Measurements from ENCODE around the gene ZNF79. TPM values are rescaled to one million over a fixed set of nuclear protein-coding genes. Genes with fewer than 3 reads are reported as not detected.

Gene ZNF79
- total and polyA plus RNA-seq, 9 of the 15 experiments (the other 6 are each of a cell fraction or from before 2014, with no cell fraction given), result 0.62 to 7.0 (median 4.1) TPM

GRCh38 chr9:127396253-127396807 is 27.9 kb upstream of the ZNF79 start (continued):
- TF ChIP-seq ZNF655 (CRISPR knock-in tag; IDR thresholded peaks at IDR 0.05), result no peak
- peak in 1 of 2 experiments; percentile 47; a peak in 1 of 3 replicates for TF ChIP-seq CBX3 (IDR thresholded peaks at IDR 0.05; ENCODE audit: borderline replicate concordance in 1 of 2, low read length in 2 of 2)
- TF ChIP-seq RCOR1 (IDR thresholded peaks at IDR 0.05; ENCODE audit: borderline replicate concordance in 1 of 2, low read depth in 2 of 2, low read length in 2 of 2), result no peak
- TF ChIP-seq KDM2B (CRISPR knock-in tag; IDR thresholded peaks at IDR 0.05), result peak; percentile 62; the same call in 1 of the 2 replicates
- TF ChIP-seq XRCC4 (IDR thresholded peaks at IDR 0.05; ENCODE audit: extremely low read depth, insufficient read depth, insufficient read length), result no peak
- no peak for TF ChIP-seq TFAM (CRISPR knock-in tag; conservative IDR thresholded peaks at IDR 0.05)
- 0 out of 2 replicates have a peak, but pooled peaks have one; percentile 32 for TF ChIP-seq E2F3 (CRISPR knock-in tag; IDR thresholded peaks at IDR 0.05)
- TF ChIP-seq RBBP5 (IDR thresholded peaks at IDR 0.05; ENCODE audit: borderline replicate concordance, insufficient read depth, low read length, poor library complexity, severe bottlenecking), result no peak
- TF ChIP-seq KLF6 (CRISPR knock-in tag; IDR thresholded peaks at IDR 0.05; ENCODE audit: borderline replicate concordance), result no peak
- no peak for TF ChIP-seq ZNF589 (CRISPR knock-in tag; IDR thresholded peaks at IDR 0.05; ENCODE audit: low read depth)
- TF ChIP-seq KLF13 (tag; IDR thresholded peaks at IDR 0.05; ENCODE audit: borderline replicate concordance, low read depth), result peak; percentile 62; the same call in 1 of the 2 replicates
- TF ChIP-seq SMC3 (conservative IDR thresholded peaks at IDR 0.05; ENCODE audit: insufficient read depth, low read depth, low read length), result no peak
- TF ChIP-seq ZNF280B (CRISPR knock-in tag; IDR thresholded peaks at IDR 0.05), result no peak
- no peak for TF ChIP-seq MBD2 (IDR thresholded peaks at IDR 0.05; ENCODE audit: borderline replicate concordance, low read depth)
- no peak for TF ChIP-seq NFYB (IDR thresholded peaks at IDR 0.05; ENCODE audit: extremely low read depth, insufficient read length)
- TF ChIP-seq NBN (IDR thresholded peaks at IDR 0.05; ENCODE audit: low read depth), result no peak
- no peak for TF ChIP-seq ZNF445 (CRISPR knock-in tag; IDR thresholded peaks at IDR 0.05; ENCODE audit: low read depth)
- no peak for TF ChIP-seq HMGN3 (IDR thresholded peaks at IDR 0.05; ENCODE audit: borderline replicate concordance, extremely low read depth, insufficient read length, low read depth, low read length)
- TF ChIP-seq RFX1 (IDR thresholded peaks at IDR 0.05), result no peak
- no peak for TF ChIP-seq MIER1 (IDR thresholded peaks at IDR 0.05; ENCODE audit: low read depth)
- no peak for TF ChIP-seq EHMT2 (IDR thresholded peaks at IDR 0.05)
- no peak for TF ChIP-seq HNRNPL (IDR thresholded peaks at IDR 0.05; ENCODE audit: low read depth, low read length)
- TF ChIP-seq OTX1 (CRISPR knock-in tag; IDR thresholded peaks at IDR 0.05), result no peak
- no peak for TF ChIP-seq BDP1 (IDR thresholded peaks at IDR 0.05; ENCODE audit: insufficient read depth, insufficient read length)
- TF ChIP-seq ZBTB1 (CRISPR knock-in tag; IDR thresholded peaks at IDR 0.05; ENCODE audit: borderline replicate concordance, low read depth), result no peak
- TF ChIP-seq E2F4 (CRISPR knock-in tag; IDR thresholded peaks at IDR 0.05; ENCODE audit: low read depth), result 0 out of 2 replicates have a peak, but pooled peaks have one; percentile 10
- TF ChIP-seq MCM7 (IDR thresholded peaks at IDR 0.05), result no peak
